Osteocyte (in vitro differentiated cells): ENCODE data around the gene GRID1. TPM values are rescaled to one million over a fixed set of nuclear protein-coding genes. Genes with fewer than 3 reads are reported as not detected.

ENCODE experiments used
- DNase-seq: peaks from one replicate; pipeline ENCODE4 v3.0.0; 2021; ENCODE audit warnings: mixed read lengths; ENCODE audit not compliant: unreplicated experiment; ENCODE audit errors: extremely low spot score
- H3K27ac Mint-ChIP-seq: one replicate; pipeline ENCODE4 v1.8.0; 2021; ENCODE audit warnings: mild to moderate bottlenecking, mixed read lengths; ENCODE audit not compliant: unreplicated experiment
- H3K27me3 Mint-ChIP-seq: one replicate; pipeline ENCODE4 v1.8.0; 2021; ENCODE audit warnings: mixed read lengths; ENCODE audit not compliant: unreplicated experiment
- H3K36me3 Mint-ChIP-seq: one replicate; pipeline ENCODE4 v1.8.0; 2021; ENCODE audit warnings: mixed read lengths; ENCODE audit not compliant: unreplicated experiment
- H3K4me1 Mint-ChIP-seq: one replicate; pipeline ENCODE4 v1.8.0; 2021; ENCODE audit warnings: mixed read lengths; ENCODE audit not compliant: unreplicated experiment
- H3K4me3 Mint-ChIP-seq: one replicate; pipeline ENCODE4 v1.8.0; 2021; ENCODE audit warnings: mild to moderate bottlenecking, moderate library complexity, mixed read lengths; ENCODE audit not compliant: unreplicated experiment
- H3K9me3 Mint-ChIP-seq: one replicate; pipeline ENCODE4 v1.8.0; 2021; ENCODE audit warnings: mixed read lengths; ENCODE audit not compliant: unreplicated experiment
- total RNA-seq: library from RNA; stranded (reverse); gene quantifications from 2 replicates; pipeline ENCODE4 v1.2.1, GENCODE V29; 2021
- TF ChIP-seq, protein P1 (sequence below): fragments of 200-600 bp; sonication (generic); IDR thresholded peaks from 2 replicates; pipeline ENCODE4 v1.5.0; 2021; ENCODE audit warnings: antibody characterized with exemption, mild to moderate bottlenecking, moderate library complexity

GRID1 gene
- total RNA-seq, 1 donor from 2014 or later, result 0.11 TPM

DNA sequence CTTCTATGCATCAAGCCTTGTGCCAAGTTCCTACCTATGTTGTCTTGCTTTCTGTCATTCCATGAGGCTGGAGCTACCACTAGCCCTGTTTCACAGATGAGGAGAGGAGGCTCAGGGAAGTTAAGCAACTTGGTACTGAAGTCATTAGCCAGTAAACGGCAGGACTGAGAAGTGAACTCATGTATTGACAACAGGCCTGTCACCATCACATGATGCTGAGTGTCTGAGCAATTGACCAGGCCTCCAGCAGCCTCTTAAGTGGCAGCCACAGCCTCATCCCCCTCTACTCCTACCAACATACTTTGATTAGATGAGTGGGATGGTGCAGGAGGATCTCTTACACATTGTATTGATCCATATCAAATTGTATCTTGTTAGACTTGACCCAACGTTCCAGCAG lies 317.6 kb downstream of the GRID1 start:
- Mint-ChIP-seq H3K4me3 (no peak overlapping the region), H3K27me3 (no peaks in the 10 kb centered on the region), H3K36me3 (no peaks in the 10 kb centered on the region), H3K27ac (no peak overlapping the region), H3K9me3 (peaks cover 9% of the 10 kb centered on the region), H3K4me1 (no peaks in the 10 kb centered on the region)
- DNase-seq, result no peak
- TF ChIP-seq, protein P1, sequence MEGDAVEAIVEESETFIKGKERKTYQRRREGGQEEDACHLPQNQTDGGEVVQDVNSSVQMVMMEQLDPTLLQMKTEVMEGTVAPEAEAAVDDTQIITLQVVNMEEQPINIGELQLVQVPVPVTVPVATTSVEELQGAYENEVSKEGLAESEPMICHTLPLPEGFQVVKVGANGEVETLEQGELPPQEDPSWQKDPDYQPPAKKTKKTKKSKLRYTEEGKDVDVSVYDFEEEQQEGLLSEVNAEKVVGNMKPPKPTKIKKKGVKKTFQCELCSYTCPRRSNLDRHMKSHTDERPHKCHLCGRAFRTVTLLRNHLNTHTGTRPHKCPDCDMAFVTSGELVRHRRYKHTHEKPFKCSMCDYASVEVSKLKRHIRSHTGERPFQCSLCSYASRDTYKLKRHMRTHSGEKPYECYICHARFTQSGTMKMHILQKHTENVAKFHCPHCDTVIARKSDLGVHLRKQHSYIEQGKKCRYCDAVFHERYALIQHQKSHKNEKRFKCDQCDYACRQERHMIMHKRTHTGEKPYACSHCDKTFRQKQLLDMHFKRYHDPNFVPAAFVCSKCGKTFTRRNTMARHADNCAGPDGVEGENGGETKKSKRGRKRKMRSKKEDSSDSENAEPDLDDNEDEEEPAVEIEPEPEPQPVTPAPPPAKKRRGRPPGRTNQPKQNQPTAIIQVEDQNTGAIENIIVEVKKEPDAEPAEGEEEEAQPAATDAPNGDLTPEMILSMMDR, result no peak

DNA sequence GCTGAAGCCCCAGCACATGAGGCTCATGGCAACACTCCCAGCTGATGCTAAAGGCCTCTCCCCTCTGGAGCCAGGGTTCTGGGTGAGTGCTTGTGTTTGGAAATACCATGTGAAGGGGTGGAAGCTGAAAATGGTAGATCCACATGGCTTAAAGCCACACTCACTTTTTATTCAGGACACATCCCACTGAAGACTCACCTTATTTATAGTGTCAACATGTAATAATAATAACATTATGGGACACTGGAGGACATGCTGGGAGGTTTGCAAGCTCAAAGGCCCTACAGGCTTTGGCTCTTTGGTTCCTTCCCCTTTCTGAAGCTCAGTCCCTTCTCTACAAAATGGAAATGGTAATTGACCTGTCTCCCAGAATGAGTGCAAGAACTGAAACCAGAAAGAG lies 318.0 kb downstream of the GRID1 start:
- no peaks in the 10 kb centered on the region for H3K36me3 Mint-ChIP-seq
- H3K4me3 Mint-ChIP-seq, result no peak overlapping the region
- peaks cover 11% of the 10 kb centered on the region for H3K9me3 Mint-ChIP-seq
- no peak for DNase-seq
- TF ChIP-seq, protein P1, result no peak
- H3K4me1 Mint-ChIP-seq, result no peaks in the 10 kb centered on the region
- H3K27me3 Mint-ChIP-seq, result no peaks in the 10 kb centered on the region
- H3K27ac Mint-ChIP-seq, result no peak overlapping the region

DNA sequence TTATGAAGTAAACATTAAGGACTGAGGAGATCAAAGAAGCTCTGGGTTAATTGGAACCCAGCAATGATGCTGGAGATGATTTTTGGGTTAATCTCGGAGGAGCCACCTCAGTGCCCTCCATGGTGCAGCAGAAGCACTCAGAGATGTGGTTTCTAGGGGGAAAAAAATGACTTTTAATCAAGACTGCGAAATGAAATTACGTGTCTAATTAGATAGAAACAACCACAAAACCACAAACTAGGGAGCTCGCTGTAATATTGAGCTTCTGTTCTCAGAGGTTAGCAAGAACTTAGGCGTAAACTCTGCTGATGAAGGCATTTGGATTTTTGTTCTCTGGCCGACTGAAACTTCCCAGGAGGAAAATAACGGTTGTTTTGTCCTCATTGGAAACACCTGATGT lies 319.0 kb downstream of the GRID1 start:
- DNase-seq, result no peak
- H3K4me3 Mint-ChIP-seq, result no peak overlapping the region
- no peaks in the 10 kb centered on the region for H3K27me3 Mint-ChIP-seq
- TF ChIP-seq, protein P1, result no peak
- H3K36me3 Mint-ChIP-seq, result no peaks in the 10 kb centered on the region
- H3K4me1 Mint-ChIP-seq, result no peaks in the 10 kb centered on the region
- no peak overlapping the region for H3K27ac Mint-ChIP-seq
- H3K9me3 Mint-ChIP-seq, result peaks cover 12% of the 10 kb centered on the region

DNA sequence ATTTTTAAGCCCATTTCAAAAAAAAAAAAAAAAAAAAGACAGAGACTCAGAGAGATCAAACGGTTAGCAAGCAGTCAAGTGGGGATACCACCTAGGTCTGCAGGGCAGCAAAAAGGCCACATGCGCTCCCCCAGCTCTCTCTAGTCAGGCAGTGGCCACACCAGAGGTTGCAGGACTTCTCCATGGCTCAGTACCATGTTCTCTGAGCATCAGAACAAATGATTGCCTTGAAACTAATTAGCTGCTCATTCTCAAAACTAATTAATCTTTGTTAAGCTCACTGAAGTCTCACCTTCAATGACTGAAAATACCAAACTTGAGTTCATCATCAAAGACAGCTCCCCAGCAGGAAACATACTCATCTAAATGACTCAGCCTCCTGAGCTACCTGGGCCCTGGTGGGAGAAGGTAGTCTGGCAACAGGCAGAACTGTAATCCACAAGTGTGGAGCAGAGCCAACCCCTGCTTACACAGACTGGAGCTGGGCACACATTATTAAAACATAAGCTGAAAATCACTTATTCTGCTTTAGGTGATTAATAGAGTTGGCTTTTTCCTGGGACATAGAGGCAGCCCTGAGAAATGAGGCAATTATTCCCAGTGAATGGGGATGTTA lies 319.6 kb downstream of the GRID1 start:
- no peaks in the 10 kb centered on the region for H3K4me1 Mint-ChIP-seq
- no peaks in the 10 kb centered on the region for H3K36me3 Mint-ChIP-seq
- H3K4me3 Mint-ChIP-seq, result no peak overlapping the region
- H3K9me3 Mint-ChIP-seq, result peaks cover 12% of the 10 kb centered on the region
- DNase-seq, result no peak
- H3K27me3 Mint-ChIP-seq, result no peaks in the 10 kb centered on the region
- TF ChIP-seq, protein P1, result no peak
- no peak overlapping the region for H3K27ac Mint-ChIP-seq

DNA sequence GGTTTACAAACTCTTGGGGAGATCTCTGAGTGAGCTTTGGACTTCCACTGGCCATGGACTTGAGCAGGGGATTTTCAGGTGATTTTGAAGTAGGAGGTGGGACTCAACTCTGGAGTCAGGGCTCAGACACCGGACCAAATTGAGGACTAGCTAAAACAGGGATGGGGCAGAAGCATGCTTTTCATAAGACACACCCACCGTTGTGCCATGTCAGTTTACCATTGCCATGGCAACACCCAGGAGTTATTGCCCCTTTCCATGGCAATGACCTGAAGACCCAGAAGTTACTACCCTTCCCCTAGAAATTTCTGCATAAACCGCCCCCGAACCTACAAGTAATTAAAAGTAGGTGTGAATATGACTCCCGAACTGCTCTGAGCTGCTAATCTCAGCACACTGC lies 320.7 kb downstream of the GRID1 start:
- H3K9me3 Mint-ChIP-seq, result peaks cover 12% of the 10 kb centered on the region
- no peak overlapping the region for H3K4me3 Mint-ChIP-seq
- TF ChIP-seq, protein P1, result no peak
- H3K36me3 Mint-ChIP-seq, result no peaks in the 10 kb centered on the region
- H3K27me3 Mint-ChIP-seq, result no peaks in the 10 kb centered on the region
- no peak for DNase-seq
- H3K4me1 Mint-ChIP-seq, result no peaks in the 10 kb centered on the region
- H3K27ac Mint-ChIP-seq, result no peak overlapping the region
